Measurements from ENCODE around the gene TSPAN17.
A peak's percentile ranks its signal among the peaks of the same experiment; 100 is the strongest.
"Not testable (repeated sequence)": the region's sequence is repeated elsewhere in the genome, so short reads cannot be mapped to it uniquely, and the experiment has no call there.

TSPAN17 gene, protein sequence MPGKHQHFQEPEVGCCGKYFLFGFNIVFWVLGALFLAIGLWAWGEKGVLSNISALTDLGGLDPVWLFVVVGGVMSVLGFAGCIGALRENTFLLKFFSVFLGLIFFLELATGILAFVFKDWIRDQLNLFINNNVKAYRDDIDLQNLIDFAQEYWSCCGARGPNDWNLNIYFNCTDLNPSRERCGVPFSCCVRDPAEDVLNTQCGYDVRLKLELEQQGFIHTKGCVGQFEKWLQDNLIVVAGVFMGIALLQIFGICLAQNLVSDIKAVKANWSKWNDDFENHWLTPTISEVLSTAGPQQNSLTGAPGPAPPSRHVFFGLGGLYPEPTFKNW

DNA sequence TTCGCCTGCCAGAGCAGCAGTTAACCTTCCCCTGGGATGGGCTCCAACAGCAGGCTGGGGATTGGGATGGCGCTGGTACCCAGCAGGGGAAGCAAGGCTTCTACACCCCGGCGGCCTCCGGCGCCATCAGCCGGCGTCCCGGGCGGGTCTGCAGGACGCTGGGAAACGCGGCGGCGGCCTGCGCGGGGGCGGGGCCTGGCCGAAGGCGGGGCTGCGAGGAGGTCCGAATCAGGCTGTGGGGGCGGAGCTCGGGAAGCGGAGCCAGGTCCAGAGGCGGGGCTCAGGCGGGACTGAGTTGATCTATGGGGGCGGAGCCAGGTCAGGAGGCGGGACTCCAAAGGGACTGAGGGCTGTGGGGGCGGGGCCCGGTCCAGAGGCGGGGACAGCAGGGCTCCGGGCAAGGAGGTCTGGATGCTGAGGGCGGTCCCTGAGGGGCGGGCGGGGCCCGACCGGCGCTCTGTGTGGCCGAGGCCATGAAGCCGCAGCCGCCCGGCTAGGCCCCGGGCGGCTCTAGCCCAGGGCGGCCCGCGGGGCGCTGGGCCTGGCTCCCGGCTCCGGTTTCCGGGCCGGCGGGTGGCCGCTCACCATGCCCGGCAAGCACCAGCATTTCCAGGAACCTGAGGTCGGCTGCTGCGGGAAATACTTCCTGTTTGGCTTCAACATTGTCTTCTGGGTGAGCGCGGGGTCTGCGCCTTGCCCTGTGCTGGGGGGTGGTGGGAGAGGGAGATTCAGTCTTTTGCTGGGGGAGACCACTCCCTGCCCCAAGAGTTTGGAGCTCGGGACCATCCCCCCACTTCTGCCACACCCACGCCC is at the start of gene TSPAN17:
Gene TSPAN17 (plus strand): TSS at position 455 of the 813 bp plus-strand sequence. CDS start 132 bp downstream, at position 587.
- peak; percentile 97 to 99 for DNase-seq

DNA sequence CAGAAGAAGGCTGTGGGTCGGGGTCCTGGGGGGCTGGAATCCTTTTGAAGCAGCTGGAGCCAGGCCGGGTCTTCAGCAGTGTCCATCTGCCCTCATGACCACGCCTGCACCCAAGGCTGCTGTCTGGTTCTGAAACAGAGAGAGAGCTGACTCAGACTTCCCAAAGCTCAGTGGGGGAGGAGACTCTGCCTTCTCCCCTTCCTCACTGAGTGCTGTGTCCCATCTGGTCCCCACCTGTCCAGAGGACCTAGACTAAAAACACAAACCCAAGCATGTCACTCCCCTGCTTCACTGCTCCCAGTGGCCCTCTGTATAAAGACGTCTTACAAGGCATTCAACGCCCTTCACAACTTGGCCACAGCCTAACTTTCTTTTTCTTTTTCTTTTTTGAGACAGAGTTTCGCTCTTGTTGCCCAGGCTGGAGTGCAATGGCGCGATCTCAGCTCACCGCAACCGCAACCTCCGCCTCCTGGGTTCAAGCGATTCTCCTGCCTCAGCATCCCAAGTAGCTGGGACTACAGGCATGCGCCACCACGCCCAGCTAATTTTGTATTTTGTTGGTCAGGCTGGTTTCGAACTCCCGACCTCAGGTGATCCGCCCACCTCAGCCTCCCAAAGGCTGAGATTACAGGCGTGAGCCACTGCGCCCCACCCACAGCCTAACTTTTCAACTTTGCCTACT is 47.4 kb upstream of the TSPAN17 start:
- DNase-seq = not testable (repeated sequence)

DNA sequence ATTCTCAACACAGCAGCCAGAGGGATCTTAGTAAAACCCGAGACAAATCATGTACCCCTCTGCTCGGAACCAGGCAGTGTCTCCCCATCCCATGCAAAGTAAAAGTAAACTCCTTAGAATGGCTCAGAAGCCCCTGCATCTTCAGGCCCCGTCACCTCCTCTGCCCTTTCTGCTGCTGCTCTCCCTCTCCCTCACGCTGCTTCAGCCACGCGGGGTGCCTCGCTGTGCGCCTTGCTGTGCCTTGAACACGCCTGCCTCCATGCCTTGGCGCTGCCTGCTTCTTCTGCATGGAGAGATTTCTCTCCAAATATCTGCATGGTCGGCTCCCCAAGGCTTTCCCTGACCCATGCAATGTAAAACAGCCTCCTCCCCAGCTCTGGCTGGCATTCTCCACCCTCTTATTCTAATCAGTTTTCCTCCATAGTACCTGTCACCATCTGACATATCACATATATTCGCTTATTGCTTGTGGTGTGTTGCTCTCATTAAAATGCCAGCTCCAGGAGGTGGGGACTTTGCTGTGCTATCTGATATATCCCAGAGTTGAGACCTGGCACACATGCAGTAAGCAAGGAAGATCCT is 45.3 kb upstream of the TSPAN17 start:
- DNase-seq = no peak

DNA sequence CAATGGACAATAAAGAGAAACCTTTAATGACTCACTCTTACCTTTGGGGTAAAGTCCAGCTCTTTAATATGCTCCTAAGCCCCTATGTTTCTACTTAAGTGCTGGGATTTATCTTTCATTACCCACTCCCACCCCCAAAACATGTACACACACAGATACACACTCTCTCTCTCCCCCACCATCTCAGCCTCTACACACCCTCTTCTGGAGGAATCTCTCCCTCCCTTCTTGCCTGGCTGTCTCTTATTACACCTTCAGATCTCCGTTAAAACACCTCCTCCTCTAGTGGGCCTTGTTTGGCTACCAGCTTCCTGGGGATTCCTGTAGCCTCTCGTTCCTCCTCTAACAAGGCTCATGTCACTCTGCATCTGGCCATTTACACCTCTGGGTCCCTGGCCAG is 44.2 kb upstream of the TSPAN17 start:
- no peak for DNase-seq

DNA sequence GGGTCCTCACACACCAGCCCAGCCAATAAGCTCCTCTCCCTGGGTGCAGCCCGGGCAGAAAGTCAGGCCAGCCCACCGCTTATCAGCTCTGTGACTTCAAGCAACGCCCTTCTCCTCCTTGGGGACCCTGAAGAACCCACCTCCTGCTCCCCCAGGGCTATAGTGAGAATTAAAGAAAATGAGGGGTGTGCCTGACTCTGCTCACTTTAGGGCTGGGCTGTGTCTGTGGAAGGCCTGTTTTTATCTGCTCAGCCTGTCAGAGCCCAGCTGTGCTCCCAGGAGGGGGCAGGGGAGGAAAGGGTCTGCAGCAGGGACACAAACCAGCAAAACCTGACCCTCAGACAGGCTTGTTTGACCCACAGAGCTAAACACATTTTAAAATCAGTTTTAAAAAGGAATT is 41.3 kb upstream of the TSPAN17 start:
- no peak for DNase-seq

DNA sequence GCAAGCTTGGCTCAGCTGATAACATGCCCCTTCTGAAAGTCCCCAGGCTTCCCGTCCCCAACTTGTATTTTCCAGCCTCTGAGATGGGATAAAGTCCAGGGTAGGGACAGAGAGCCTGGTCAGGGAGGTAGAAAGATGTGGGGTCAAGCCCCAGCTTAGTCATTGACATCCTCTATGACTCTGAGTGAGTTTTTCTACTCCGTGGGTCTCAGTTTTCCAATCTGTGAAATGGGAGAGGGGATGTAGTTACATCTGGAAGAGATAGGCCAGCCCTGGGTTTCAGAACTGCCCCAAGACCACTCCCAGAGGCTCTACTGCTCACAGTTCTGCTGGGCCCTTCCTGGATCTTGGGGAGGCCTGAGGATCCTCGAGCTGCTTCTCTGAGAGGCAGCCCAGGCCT is 40.4 kb upstream of the TSPAN17 start:
- DNase-seq = no peak

DNA sequence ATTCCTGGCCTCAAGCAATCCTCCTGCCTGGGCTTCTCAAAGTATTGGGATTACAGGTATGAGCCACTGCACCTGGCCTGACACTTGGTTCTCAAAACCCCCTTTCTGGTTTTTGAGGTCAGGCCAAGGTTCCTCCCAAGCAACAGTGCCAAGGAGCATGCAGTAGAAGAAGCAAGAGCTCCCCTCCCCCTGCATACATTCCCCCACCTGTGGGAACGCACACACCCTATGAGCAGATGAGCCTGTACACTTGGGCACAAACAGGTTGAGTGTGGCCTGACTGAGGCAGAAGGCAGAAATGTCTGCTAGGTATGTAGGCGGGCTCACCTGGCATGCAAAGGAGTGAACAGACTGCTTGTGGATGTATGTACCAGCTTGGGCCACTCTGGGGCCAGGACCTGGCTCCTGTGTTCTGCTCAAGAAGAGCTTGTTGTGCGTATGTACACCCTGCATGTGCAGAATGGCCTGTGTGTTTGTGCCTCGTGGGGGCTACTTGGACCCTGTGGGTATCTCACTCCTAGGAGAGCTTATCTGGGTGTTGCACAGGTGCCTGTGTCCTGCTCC is 39.1 kb upstream of the TSPAN17 start:
- DNase-seq = no peak

DNA sequence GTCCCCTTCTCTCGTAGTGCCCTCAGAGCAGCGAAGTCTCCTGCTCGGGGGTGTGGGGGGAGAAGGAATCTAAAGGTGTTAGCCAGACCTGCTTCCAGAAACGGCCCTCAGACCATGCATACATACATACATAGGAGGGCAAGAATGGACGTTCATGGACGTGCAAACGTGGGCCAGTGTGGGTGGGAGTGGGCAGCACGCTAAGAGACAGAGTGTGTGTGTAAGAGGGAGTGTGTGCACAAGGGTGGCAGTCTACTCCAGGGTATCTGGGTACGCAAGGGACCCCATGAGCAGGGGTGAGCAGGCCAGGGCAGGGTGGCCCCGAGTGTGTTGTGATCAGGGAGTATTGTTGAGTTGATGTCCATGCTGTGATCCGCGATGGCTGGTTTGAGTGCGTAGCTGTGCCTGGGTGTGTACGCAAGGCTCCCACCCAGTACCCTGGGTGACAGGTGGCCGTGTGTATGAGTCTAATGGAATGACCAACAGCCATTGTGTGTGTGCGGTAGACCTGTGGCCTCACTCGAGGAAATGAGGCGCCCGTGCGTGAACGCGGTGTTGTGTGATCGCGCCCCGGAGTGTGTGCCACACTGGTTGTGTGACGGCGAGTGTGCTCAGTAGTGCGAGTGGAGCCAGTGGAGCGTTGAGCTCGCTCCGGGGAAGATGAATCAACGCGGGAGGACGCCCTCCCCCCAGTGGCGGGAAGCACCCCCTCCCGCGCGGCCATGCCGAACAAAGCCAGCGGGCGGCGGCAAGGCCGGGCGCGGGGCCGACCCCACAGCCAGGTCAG is 38.2 kb upstream of the TSPAN17 start:
- no peak for DNase-seq

DNA sequence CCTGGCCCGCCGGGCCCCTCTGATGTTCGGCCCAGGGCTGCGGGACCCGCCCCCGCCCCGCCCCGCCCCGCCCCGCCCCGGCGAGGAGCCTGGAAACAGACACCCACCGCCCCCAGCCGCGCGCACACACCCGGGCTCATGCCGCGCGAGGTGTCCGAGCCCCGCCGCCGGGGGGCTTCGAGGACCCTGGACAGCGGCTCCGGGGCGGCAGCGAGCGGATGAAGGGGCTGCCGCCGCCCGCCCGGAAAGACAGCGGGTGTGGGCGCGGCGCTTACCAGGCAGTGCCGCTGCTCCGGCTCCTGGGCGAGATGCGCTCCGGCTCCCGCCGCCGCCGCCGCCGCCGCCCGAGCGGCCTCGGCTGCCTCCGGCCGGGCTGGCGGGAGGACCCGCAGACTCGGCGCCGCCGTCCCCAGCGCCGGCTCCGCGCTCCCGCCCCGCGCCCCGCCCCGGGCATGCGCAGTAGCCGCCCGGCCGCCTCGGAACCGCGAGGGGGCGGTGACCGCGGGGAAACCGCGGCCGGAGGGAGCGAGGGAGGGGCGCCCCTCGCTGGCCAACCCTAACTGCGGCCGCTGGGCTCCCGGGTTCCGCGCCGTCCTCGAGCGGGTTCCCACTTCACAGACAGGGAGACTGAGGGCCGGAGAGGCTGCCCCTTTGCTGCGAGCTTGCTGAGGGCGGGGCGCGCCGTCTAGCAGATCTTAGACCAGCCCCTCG is 37.4 kb upstream of the TSPAN17 start, which contains the start of gene GPRIN1:
Gene GPRIN1 (minus strand): TSS at position 433 of the 711 bp plus-strand sequence. CDS start 10,322 bp downstream, outside the sequence.
- peak; percentile 25 to 64 for DNase-seq

DNA sequence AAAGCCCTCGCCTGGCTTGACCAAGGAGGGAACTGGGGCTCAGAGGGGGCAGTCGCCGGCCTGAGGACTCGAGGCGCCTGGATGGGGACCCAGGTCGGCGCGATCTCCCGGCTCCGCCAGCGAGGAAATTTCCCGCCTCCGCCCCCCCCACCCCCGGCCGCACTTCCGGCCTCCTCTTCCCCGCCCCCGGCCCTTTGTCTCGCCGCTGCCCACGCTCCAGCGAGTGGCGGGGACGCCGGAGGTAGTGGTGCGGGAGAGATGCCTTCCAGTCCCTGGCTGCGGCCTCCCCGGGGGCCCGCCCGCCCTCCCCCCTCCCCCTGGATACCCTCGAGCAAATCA is 36.9 kb upstream of the TSPAN17 start:
- no peak for DNase-seq

DNA sequence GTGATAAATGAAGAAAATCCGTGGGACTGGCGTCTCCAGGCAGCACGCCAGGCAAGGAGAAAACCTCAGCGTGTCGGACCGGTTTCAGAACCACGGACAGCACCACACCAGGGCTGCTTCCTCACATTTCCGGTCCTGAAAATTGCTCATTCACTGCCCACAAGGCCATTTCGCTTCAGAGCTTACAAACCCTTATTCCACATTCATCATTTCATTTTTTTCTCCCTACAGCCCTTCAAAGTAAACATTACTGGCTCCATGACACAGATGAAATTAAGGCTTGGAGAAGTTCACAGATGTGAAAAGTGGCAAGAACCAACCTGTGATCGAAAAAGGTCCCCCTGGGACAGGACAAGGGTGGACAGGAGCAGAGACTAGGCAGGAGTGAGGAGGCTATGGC is 35.8 kb upstream of the TSPAN17 start:
- DNase-seq = no peak

DNA sequence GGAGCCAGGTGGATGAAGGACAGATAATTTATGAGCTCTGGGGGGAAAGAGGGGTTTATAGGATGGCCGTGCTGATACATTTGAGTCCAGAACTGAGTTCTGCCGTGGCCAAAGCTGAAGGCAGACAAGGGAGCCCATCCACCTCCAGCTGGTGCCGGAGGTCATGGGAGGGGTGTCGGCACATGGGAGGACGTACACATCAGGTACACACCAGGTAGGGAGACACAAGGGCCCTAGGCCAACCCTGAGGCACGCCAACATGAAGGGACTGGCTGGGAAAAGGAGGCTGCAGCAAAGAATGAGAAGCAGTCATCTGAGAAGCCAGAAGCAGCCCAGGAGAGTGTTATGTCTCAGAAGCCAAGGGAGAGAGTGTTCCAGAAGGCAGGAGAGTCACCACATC is 35.3 kb upstream of the TSPAN17 start:
- no peak for DNase-seq

DNA sequence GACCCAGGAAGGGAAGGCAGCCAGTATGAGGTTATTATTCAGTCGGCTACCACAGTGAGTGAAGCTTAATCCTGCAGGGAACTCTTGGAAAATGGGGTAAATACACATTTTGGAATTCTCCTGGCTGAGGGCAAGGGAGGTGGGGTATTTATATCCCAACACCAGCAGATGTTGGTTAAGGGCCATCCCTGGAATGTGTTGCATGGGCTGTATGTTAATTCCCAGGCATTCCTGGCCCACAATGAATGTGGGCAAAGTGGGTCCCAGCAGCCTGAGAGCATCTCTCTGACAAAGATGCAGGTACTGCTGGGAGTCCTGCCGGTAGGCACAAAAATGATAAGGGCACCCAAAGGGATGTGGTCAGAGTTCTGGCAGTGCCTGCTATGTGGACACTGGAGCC is 34.4 kb upstream of the TSPAN17 start:
- DNase-seq = no peak

DNA sequence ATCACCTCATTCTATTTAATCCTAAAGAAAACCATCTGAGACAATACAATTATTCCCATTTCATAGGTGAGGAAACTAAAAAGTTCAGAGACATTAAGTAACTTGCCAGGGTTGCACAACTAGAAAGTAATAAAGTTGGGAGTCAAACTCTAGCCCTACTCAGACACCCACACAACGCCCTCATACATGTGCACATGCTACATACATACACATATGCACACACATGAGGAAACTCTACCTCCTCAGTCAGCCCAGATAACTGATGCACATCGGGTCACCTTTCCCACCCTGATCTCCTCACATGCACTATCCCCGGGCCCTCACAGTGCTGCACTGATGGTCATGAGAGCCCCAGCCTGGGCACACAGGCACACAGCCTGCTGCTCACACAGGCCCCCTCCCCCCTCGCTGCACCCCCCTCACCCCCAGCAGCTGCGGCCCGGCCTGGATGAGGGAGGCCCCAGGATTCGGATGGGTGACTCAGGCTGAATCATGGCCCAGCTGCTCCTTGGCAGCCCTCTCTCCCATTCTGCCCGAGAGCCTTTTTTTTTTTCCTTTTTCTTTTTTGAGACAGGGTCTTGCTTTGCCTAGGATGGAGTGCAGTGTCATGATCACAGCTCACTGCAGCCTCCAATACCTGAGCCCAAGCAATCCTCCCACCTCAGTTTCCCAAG is 32.3 kb upstream of the TSPAN17 start:
- peak; percentile 16 to 42 for DNase-seq

DNA sequence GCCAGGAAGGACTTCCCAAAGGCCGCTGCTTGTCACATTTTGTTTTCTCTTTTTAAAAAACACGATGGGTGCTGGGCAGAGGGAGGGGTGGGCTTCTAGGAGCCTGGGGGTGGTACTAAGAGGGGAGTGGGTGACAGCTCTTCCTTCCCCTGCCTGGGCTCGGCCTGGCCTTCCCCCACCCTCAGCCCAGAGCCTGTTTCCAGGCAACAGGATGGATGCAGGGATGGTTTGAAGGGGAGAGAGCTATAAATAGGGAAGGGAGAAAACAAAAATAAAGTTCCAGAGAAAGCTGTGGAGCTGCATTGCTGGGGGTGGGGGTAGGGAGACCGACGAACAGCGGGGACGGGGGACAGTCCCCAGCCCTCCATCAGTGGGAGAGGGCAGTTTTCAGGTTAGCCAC is 30.8 kb upstream of the TSPAN17 start:
- DNase-seq = no peak

DNA sequence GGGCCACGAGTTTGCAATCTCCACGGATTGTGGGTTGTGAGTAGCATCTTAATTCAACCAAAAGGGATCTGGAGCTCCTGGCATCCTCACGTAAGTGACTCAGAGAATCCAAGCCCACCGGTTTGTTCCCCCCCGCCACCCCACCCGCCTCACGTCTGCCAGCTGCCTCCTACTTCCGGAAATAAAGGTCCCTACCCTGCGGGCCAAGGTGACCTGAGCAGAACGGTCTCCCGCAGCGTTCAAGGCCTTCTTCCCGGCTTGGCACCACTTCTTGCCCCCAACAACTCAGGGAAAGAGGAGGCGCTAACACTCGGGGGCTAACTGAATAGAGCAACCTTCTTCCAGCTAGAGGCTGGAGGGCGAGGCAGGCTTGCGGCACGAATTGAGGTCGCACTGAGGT is 28.5 kb upstream of the TSPAN17 start:
- no peak for DNase-seq

DNA sequence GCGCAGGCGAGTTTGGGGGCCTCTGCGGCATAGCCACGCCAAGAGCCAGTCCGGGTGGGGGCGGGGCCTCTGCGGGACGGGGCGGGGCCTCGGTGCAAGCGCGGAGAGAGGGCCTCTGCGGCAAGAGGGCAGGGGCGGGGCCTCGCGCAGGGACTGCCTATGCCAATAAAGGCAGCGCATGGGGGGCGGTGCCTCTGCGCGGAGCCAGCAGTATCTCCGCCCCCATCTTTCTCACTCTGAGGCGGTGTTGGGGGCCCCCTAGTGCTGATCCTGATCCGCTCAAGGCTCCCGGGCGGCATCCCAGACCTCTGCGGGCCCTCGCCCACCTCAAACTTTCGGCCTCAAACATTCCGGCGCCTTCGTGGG is 28.1 kb upstream of the TSPAN17 start:
- DNase-seq = peak; percentile 61 to 82

DNA sequence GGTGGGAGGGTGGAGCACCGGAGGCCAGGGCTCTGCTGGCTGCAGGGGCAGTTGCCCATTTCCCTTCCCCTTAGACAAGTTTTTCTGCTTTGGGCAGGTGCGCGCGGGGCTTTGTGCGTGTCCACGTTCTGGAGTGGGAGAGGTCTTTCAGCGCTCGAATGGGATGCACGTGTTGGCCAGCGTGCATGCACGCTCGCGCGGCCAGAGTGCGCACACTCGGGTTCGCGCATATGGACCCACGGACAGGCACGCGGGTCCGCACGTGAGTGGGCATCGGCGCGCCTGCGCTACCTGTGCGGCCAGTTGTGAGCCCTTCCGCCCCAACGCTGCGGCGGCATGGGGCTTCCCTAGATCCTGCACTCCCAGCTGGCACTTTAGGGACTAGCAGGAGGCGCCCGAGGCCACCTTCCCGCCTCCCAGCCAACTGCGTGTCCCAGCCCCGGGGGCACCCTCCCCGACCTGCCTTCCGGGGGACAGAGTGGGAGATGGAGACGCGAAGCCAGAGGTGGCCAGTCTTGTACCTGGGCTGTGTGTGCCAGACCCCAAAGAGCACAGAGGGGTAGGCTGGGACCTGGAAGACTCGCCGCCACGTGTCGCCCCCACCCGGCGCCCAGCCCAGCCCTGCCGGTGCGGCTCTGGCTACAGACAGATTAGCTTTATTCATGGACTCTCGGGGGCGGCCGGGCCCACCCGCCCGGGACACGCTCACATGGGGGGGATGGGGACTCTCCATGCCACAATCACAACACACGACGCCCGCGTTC is 27.5 kb upstream of the TSPAN17 start:
- no peak for DNase-seq

DNA sequence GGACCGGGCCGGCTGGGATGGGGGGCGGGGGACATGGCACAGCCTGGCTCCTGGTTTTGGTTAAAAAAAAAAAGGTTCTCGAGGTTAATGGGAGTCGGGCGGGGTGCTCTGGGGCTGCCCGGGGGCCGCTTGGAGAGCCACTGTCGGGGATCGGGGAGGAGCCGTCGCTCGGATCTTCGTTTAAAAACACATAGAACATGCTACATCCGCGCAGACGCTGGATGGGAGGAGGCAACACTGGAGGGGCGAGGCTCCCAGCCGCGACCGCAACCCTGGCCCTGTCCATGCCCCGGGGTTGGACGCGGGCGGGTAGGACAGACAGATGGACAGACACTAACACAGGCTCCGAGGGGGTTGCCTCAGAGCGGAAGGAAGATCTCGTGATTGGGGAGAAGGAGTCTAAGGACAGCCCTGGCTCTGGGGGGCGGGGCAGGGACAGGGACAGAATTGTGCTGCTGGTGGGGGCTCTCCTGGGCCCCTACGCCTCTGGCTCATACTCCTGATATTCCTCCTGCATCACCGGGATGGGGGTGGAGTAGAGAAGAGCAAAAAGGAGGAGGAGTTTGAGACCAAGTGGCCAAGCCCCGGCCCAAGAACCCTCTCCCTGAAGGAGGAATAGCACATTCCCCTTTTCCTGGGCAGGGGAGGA is 26.8 kb upstream of the TSPAN17 start:
- DNase-seq = peak in 1 of 2 experiments; percentile 18

DNA sequence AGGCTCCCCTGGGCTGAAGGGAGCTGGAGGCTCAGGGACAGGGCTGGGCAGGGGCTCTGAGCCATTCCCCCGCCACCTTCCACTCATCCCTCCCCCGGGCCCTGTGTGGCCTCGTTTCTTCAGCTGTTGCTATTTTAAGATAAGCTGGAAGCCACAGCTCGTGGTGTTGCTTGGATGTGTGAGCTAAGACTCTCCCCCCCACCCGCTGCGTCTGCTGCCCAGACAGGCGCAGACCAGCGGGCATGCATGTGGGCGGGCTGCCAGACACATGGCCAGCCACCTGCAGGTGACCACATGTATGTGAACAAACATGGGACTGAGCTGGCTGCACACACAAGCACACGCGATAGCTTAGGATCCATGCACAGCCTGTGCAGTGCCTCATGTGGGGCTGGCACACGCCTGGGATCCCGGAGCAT is 25.6 kb upstream of the TSPAN17 start:
- no peak for DNase-seq
